GM23248 (cell line): ENCODE data around the gene IL2RA. TPM values are rescaled to one million over a fixed set of nuclear protein-coding genes. Genes with fewer than 3 reads are reported as not detected.
"Not testable (repeated sequence)": the region's sequence is repeated elsewhere in the genome, so short reads cannot be mapped to it uniquely, and the experiment has no call there.

Experiments used
- DNase-seq: peaks from one replicate; pipeline ENCODE4 v3.0.0-alpha.2; 2015
- H2AFZ ChIP-seq: fragments of 200-600 bp; sonication (generic); 2 replicates; pipeline ENCODE4 v1.6.1; 2016; ENCODE audit warnings: antibody characterized with exemption
- H3F3A ChIP-seq: fragments of 200-600 bp; sonication (generic); 2 replicates; pipeline ENCODE4 v1.6.1; 2016; ENCODE audit warnings: mild to moderate bottlenecking, antibody characterized with exemption, mixed run types; ENCODE audit not compliant: insufficient read depth
- H3K27ac ChIP-seq: fragments of 200-600 bp; sonication (generic); 2 replicates; pipeline ENCODE4 v1.5.1; 2016; ENCODE audit warnings: mild to moderate bottlenecking
- H3K27me3 ChIP-seq: fragments of 200-600 bp; sonication (generic); replicated peaks from 2 replicates; pipeline ENCODE4 v1.6.1; 2016; ENCODE audit warnings: mild to moderate bottlenecking; ENCODE audit not compliant: insufficient read depth
- H3K36me3 ChIP-seq: fragments of 200-600 bp; sonication (generic); 2 replicates; pipeline ENCODE4 v1.6.1; 2016; ENCODE audit warnings: low read depth, mild to moderate bottlenecking
- H3K4me1 ChIP-seq: fragments of 200-600 bp; sonication (generic); 2 replicates; pipeline ENCODE4 v1.6.1; 2016; ENCODE audit warnings: mild to moderate bottlenecking; ENCODE audit not compliant: insufficient read depth
- H3K4me2 ChIP-seq: fragments of 200-600 bp; sonication (generic); one replicate; pipeline ENCODE4 v1.6.1; 2016; ENCODE audit warnings: mild to moderate bottlenecking; ENCODE audit not compliant: unreplicated experiment
- H3K4me3 ChIP-seq: fragments of 200-600 bp; sonication (generic); 2 replicates; pipeline ENCODE4 v1.5.1; 2016; ENCODE audit warnings: mild to moderate bottlenecking
- H3K79me2 ChIP-seq: fragments of 200-600 bp; sonication (generic); 2 replicates; pipeline ENCODE4 v1.6.1; 2016; ENCODE audit warnings: mild to moderate bottlenecking; ENCODE audit not compliant: insufficient read depth
- H3K9ac ChIP-seq: fragments of 200-600 bp; sonication (generic); 2 replicates; pipeline ENCODE4 v1.6.1; 2016; ENCODE audit warnings: mild to moderate bottlenecking
- H3K9me2 ChIP-seq: fragments of 200-600 bp; sonication (generic); 2 replicates; pipeline ENCODE4 v1.6.1; 2016; ENCODE audit warnings: mixed run types, mild to moderate bottlenecking, moderate library complexity; ENCODE audit not compliant: insufficient read depth
- H3K9me3 ChIP-seq: fragments of 200-600 bp; sonication (generic); one replicate; pipeline ENCODE4 v1.6.1; 2017; ENCODE audit warnings: low read depth
- H4K20me1 ChIP-seq: fragments of 200-600 bp; sonication (generic); 2 replicates; pipeline ENCODE4 v1.6.0; 2016; ENCODE audit not compliant: insufficient read depth
- EZH2 ChIP-seq: fragments of 200-600 bp; sonication (generic); IDR thresholded peaks from 2 replicates; pipeline ENCODE4 v1.6.1; 2018; ENCODE audit warnings: antibody characterized with exemption, mild to moderate bottlenecking; ENCODE audit not compliant: insufficient read depth, poor library complexity, severe bottlenecking
- EZH2phosphoT487 ChIP-seq: fragments of 200-600 bp; sonication (generic); IDR thresholded peaks from 2 replicates; pipeline ENCODE4 v1.6.1; 2018; ENCODE audit warnings: antibody characterized with exemption, moderate library complexity, mild to moderate bottlenecking, low read depth; ENCODE audit not compliant: insufficient read depth
- WGBS, 2 experiments: methylation state at CpG; one replicate each; pipeline ENCODE4 v1.1.6; 2015 to 2017; ENCODE audit warnings: low lambda C conversion rate in 2 of 2, low coverage in 1 of 2; ENCODE audit errors: missing lambda C conversion rate in 2 of 2; 5-methylcytosine and 5-hydroxymethylcytosine counted together
- in situ Hi-C: fragments of 300-500 bp; cut with MboI; formaldehyde crosslinking; loops from 2 replicates; pipeline ENCODE4 v1.15.0; 2020
- polyA plus RNA-seq: library from polyadenylated mRNA; unstranded; fragments of >200 nt; fragmentation: Nextera tagmentation; extraction: Ambion mirVana; gene quantifications from 2 replicates; pipeline ENCODE4 v1.2.1, GENCODE V29; 2016
- total RNA-seq: library from RNA; depleted of rRNA; stranded (reverse); fragments of >200 nt; shearing (Covaris generic); gene quantifications from 2 replicates; pipeline ENCODE4 v1.2.3, GENCODE V29; 2014

IL2RA gene
- total and polyA plus RNA-seq, 2 experiments from 2014 or later, result not detected

DNA sequence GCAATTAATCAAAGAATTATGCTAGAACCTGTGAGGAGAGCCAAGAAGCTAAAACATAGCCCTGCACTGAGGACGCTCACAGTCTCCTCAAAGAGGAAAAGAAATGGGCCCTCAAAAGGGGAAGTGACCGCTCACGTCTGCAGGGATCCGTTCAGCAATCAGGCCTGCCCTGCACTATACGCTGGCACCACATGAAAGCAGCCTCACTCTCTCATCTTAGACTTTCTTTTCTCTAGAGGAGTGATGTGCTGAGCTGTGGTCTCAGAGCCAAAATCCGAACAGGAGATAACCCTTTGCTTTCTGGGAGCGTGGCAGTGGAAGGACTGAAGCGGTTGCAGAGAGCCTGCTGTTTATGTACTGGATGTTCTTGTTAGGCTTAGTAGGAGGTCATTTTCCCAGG, 6.3 kb upstream of the IL2RA start:
- H3K27ac ChIP-seq, result no peak overlapping the region
- no peak for TF ChIP-seq EZH2
- TF ChIP-seq EZH2phosphoT487, result no peak
- no peaks in the 10 kb centered on the region for H3K79me2 ChIP-seq
- H3K27me3 ChIP-seq, result peaks cover 24% of the 10 kb centered on the region; the same call in 1 of the 2 replicates
- H3F3A ChIP-seq, result no peaks in the 10 kb centered on the region
- H3K36me3 ChIP-seq, result no peaks in the 10 kb centered on the region
- no peak for DNase-seq
- no peak overlapping the region for H3K4me2 ChIP-seq
- H3K4me1 ChIP-seq, result no peaks in the 10 kb centered on the region
- no peaks in the 10 kb centered on the region for H3K9me3 ChIP-seq
- H2AFZ ChIP-seq, result no peak overlapping the region
- no peaks in the 10 kb centered on the region for H4K20me1 ChIP-seq
- H3K9ac ChIP-seq, result no peak overlapping the region
- in situ Hi-C loops, result no loop called here
- WGBS, 2 experiments, result 65 to 70% methylated on average over 8 of the region's 8 CpGs
- H3K9me2 ChIP-seq, result no peaks in the 10 kb centered on the region
- no peak overlapping the region for H3K4me3 ChIP-seq

DNA sequence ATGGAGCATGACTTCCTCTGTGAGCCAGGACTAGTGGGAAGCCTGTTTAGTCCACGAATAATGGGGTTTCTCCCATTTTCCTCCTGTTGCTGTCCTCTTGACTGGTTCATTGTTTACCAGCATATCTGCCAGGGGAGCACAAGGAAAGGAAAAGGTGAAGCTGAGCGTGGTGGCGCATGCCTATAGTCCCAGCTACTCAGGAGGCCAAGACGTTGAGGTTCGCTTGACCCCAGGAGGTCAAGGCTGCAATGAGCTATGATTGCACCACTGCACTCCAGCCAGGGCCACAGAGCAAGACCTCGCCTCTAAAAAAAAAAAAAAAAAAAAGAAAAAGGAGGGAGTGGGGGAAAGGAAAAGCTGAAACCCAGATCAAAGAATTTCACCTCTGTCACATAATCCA, 5.8 kb upstream of the IL2RA start:
- TF ChIP-seq EZH2phosphoT487, result no peak
- no peak for TF ChIP-seq EZH2
- Histone ChIP-seq H3K79me2 (no peaks in the 10 kb centered on the region), H3F3A (no peaks in the 10 kb centered on the region), H4K20me1 (no peaks in the 10 kb centered on the region), H3K36me3 (no peaks in the 10 kb centered on the region), H3K27me3 (peaks cover 20% of the 10 kb centered on the region; the same call in 1 of the 2 replicates), H3K9me3 (no peaks in the 10 kb centered on the region), H3K9me2 (no peaks in the 10 kb centered on the region), H3K9ac (no peak overlapping the region), H3K4me1 (no peaks in the 10 kb centered on the region), H3K4me2 (no peak overlapping the region), H3K4me3 (no peak overlapping the region), H3K27ac (no peak overlapping the region), H2AFZ (no peak overlapping the region)
- 59 to 71% methylated on average over 6 of the region's 6 CpGs for WGBS, 2 experiments
- in situ Hi-C loops, result no loop called here
- DNase-seq, result no peak

DNA sequence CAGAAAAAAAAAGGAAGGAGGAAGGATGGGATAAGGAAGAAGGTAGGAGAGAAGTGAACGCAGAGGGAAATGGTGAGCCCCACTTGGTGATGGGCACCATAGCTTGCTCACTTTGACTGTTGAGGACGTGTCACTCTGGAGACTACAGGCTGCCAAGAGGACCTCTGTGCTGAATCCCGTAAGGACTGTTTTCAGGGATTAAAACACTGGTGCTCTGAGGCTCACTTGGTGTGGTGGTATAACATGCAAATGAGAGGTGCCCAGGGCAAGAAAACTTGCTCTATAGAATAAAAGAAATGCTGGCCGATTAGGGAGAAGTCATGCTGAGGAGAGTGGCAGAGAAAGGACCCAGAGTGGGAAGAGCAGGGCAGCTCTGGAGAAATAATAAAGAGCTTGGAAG, 5.3 kb upstream of the IL2RA start:
- Histone ChIP-seq H4K20me1 (no peaks in the 10 kb centered on the region), H3K4me3 (no peak overlapping the region), H3K79me2 (no peaks in the 10 kb centered on the region), H3K27me3 (peaks cover 15% of the 10 kb centered on the region; the same call in 1 of the 2 replicates), H3K27ac (no peak overlapping the region), H3K4me2 (no peak overlapping the region), H3F3A (no peaks in the 10 kb centered on the region), H2AFZ (no peak overlapping the region), H3K9me3 (no peaks in the 10 kb centered on the region), H3K9ac (no peak overlapping the region), H3K4me1 (no peaks in the 10 kb centered on the region), H3K9me2 (no peaks in the 10 kb centered on the region), H3K36me3 (no peaks in the 10 kb centered on the region)
- DNase-seq, result no peak
- TF ChIP-seq EZH2phosphoT487 (no peak), EZH2 (no peak)
- 51% methylated on average over 4 of the region's 4 CpGs for WGBS, 2 experiments
- in situ Hi-C loops, result no loop called here

DNA sequence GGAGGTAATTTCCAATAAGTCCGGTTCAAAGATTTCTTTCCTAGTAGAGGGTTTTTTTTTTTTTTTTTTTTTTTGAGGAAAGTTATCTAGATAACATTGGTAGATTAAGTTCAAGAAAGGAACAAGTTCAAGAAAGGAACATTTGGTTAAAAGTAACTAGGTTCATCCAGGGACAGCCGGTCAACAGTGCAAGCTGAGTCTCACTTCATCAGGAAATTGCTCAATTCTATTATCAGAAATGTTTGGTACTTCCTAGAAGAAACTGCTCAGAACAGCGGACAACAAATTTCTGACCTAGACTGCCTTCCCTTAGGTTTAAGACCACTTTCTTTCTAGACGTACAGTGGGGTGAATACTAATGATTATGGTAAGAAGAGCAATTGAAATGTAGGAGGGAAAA, 3.7 kb upstream of the IL2RA start:
- Histone ChIP-seq H3K4me2 (no peak overlapping the region), H3K9me3 (no peaks in the 10 kb centered on the region), H3F3A (no peaks in the 10 kb centered on the region), H3K9ac (no peak overlapping the region), H3K4me1 (no peaks in the 10 kb centered on the region), H2AFZ (no peak overlapping the region), H3K79me2 (no peaks in the 10 kb centered on the region), H3K4me3 (no peak overlapping the region), H4K20me1 (no peaks in the 10 kb centered on the region), H3K36me3 (no peaks in the 10 kb centered on the region), H3K9me2 (no peaks in the 10 kb centered on the region), H3K27ac (no peak overlapping the region), H3K27me3 (peaks cover 18% of the 10 kb centered on the region)
- TF ChIP-seq EZH2phosphoT487 (no peak), EZH2 (no peak)
- 64 to 66% methylated on average over 4 of the region's 4 CpGs for WGBS, 2 experiments
- in situ Hi-C loops, result no loop called here
- no peak for DNase-seq

DNA sequence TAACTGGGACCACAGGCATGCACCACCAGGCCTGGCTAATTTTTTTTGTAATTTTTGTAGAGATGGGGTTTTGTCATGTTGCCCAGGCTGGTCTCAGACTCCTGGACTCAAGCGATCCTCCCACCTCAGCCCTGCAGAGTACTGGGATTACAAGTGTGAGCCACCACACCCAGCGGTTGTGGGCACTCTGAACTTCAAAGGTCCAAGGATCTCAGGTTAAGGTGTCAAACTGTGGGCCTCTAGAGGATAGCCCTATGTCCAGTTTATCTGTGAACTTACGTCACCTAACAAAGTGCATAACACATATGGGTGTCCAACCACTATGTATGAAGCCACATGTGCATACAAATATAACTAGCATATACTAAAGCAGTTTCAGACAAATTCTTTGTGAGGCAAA, 3.2 kb upstream of the IL2RA start:
- no peaks in the 10 kb centered on the region for H3K36me3 ChIP-seq

DNA sequence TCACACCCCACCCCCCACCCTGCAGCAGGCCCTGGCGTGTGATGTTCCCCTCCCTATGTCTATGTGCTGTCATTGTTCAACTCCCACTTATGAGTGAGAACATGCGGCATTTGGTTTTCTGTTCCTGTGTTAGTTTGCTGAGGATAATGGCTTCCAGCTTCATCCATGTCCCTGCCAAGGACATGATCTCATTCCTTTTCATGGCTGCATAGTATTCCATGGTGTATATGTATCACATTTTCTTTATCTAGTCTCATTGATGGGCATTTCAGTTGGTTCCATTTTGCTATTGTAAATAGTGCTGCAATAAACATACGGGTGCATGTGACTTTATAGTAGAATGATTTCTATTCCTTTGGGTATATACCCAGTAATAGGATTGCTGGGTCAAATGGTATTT, 2.6 kb upstream of the IL2RA start:
- peaks cover 25% of the 10 kb centered on the region for H3K27me3 ChIP-seq
- H4K20me1 ChIP-seq, H3K27ac ChIP-seq, H3K36me3 ChIP-seq, H2AFZ ChIP-seq, H3K9me2 ChIP-seq, DNase-seq, H3K9ac ChIP-seq, H3K4me1 ChIP-seq, H3K9me3 ChIP-seq, in situ Hi-C loops, H3K4me2 ChIP-seq, H3F3A ChIP-seq, H3K79me2 ChIP-seq, H3K4me3 ChIP-seq: not testable (repeated sequence)
- 53 to 69% methylated on average over 3 of the region's 3 CpGs for WGBS, 2 experiments

More for the DNA sequence above, 3.2 kb upstream of the IL2RA start:
- DNase-seq, result no peak
- H4K20me1 ChIP-seq, result no peaks in the 10 kb centered on the region
- no peaks in the 10 kb centered on the region for H3F3A ChIP-seq
- H3K4me3 ChIP-seq, result no peak overlapping the region
- WGBS, 2 experiments, result 87 to 93% methylated on average over 3 of the region's 3 CpGs
- no peaks in the 10 kb centered on the region for H3K4me1 ChIP-seq
- H2AFZ ChIP-seq, result no peak overlapping the region
- no peaks in the 10 kb centered on the region for H3K9me2 ChIP-seq
- no peak overlapping the region for H3K9ac ChIP-seq
- TF ChIP-seq EZH2phosphoT487 (no peak), EZH2 (no peak)
- H3K27ac ChIP-seq, result no peak overlapping the region
- H3K4me2 ChIP-seq, result no peak overlapping the region
- no peaks in the 10 kb centered on the region for H3K79me2 ChIP-seq
- peaks cover 20% of the 10 kb centered on the region for H3K27me3 ChIP-seq
- no peaks in the 10 kb centered on the region for H3K9me3 ChIP-seq
- in situ Hi-C loops, result no loop called here
